OCI-LY1 (cell line): ENCODE results near the gene NCOA5.

Experiments used
- EZH2 ChIP-seq: fragments of 200-600 bp; sonication (generic), shearing (Covaris generic); IDR thresholded peaks from 2 replicates; pipeline ENCODE4 v1.8.0; 2017; ENCODE audit warnings: borderline replicate concordance, mixed run types, mild to moderate bottlenecking, antibody characterized with exemption, low read length, moderate library complexity, mixed read lengths
- TF ChIP-seq, protein P1 (sequence below): fragments of 200-600 bp; sonication (generic), shearing (Covaris generic); IDR thresholded peaks from 2 replicates; pipeline ENCODE4 v1.5.1; 2017; ENCODE audit warnings: mild to moderate bottlenecking, antibody characterized with exemption, low read length, moderate library complexity, mixed read lengths

- TF ChIP-seq, protein P1, sequence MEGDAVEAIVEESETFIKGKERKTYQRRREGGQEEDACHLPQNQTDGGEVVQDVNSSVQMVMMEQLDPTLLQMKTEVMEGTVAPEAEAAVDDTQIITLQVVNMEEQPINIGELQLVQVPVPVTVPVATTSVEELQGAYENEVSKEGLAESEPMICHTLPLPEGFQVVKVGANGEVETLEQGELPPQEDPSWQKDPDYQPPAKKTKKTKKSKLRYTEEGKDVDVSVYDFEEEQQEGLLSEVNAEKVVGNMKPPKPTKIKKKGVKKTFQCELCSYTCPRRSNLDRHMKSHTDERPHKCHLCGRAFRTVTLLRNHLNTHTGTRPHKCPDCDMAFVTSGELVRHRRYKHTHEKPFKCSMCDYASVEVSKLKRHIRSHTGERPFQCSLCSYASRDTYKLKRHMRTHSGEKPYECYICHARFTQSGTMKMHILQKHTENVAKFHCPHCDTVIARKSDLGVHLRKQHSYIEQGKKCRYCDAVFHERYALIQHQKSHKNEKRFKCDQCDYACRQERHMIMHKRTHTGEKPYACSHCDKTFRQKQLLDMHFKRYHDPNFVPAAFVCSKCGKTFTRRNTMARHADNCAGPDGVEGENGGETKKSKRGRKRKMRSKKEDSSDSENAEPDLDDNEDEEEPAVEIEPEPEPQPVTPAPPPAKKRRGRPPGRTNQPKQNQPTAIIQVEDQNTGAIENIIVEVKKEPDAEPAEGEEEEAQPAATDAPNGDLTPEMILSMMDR, result no peak
- no peak for TF ChIP-seq EZH2
Measured at GRCh38 chr20:46050885-46051284, 38.9 kb downstream of the NCOA5 start.
